Measurements from ENCODE around the gene MAPK1.

GRCh38 chr22:21835378-21835777, 32.1 kb downstream of the MAPK1 start:
- TF ChIP-seq GATA2 (IDR thresholded peaks at IDR 0.05; ENCODE audit: low read depth, low read length), result no peak
- no peak for TF ChIP-seq GATA3 (IDR thresholded peaks at IDR 0.05; ENCODE audit: low read depth, low read length)

All from SH-SY5Y (cell line).